Measurements from ENCODE around the gene KMO. TPM values are rescaled to one million over a fixed set of nuclear protein-coding genes. Genes with fewer than 3 reads are reported as not detected.
A peak's percentile ranks its signal among the peaks of the same experiment; 100 is the strongest.

Gene KMO
- total RNA-seq (1 to 10 TPM in 1 of 2 experiments, under 1 TPM in 1; 0.60 to 1.4 TPM), polyA plus RNA-seq (0.06 TPM)

- Histone ChIP-seq H3K9me3 (ENCODE audit: low read length) (no peaks in the 10 kb centered on the region), H3K4me3 (ENCODE audit: low read length) (peak within 1 kb of the TSS; percentile 71), H3K36me3 (ENCODE audit: insufficient read depth, low read length) (no peaks in the 10 kb centered on the region), H3K4me1 (ENCODE audit: insufficient read depth, low read length) (peaks cover 4% of the 10 kb centered on the region), H3K27me3 (ENCODE audit: insufficient read depth, low read length, poor library complexity, severe bottlenecking) (no peaks in the 10 kb centered on the region), H3K27ac (ENCODE audit: low read depth, low read length) (peak within 1 kb of the TSS; percentile 34)
- H3K36me3 Mint-ChIP-seq = peaks cover 0 to 2% (median 0%) of the 10 kb centered on the region in 3 donors
- no peak for DNase-seq
- peaks cover 0 to 1% of the 10 kb centered on the region in 2 donors for H3K27me3 Mint-ChIP-seq
- CTCF ChIA-PET = interaction anchor here (1.2 kb wide), 2 partner anchors 13 to 466 kb away, joined by 3 to 5 read pairs; partner anchors contain the start of genes FH and MAP1LC3C
- H3K4me3 Mint-ChIP-seq = peak within 1 kb of the TSS; percentile 89 to 96 (median 93)
- H3K27ac Mint-ChIP-seq = peak within 1 kb of the TSS in 7 of 8 donors; percentile 0 to 92 (median 82)
- no peaks in the 10 kb centered on the region for H3K9me3 Mint-ChIP-seq
- peaks cover 8 to 16% (median 14%) of the 10 kb centered on the region in 3 donors for H3K4me1 Mint-ChIP-seq
- POLR2A ChIA-PET = no interaction called here
These were observed at the start of gene KMO for GRCh38 chr1:241532162-241532531. KMO (plus strand) TSS chr1:241532378; CDS start chr1:241532445, 67 bp downstream.

GRCh38 chr1:241482761-241483250 is 49.4 kb upstream of the KMO start:
- H3K4me3 ChIP-seq (ENCODE audit: low read length) = no peak overlapping the region
- peaks cover 0 to 17% of the 10 kb centered on the region in 2 donors for H3K27me3 Mint-ChIP-seq
- H3K27me3 ChIP-seq (ENCODE audit: insufficient read depth, low read length, poor library complexity, severe bottlenecking) = no peaks in the 10 kb centered on the region
- CTCF ChIA-PET = no interaction called here
- no peaks in the 10 kb centered on the region for H3K4me1 Mint-ChIP-seq
- H3K36me3 ChIP-seq (ENCODE audit: insufficient read depth, low read length) = no peaks in the 10 kb centered on the region
- no peak overlapping the region for H3K27ac ChIP-seq (ENCODE audit: low read depth, low read length)
- H3K9me3 ChIP-seq (ENCODE audit: low read length) = no peaks in the 10 kb centered on the region
- DNase-seq = no peak
- H3K9me3 Mint-ChIP-seq = peaks cover 0 to 2% (median 0%) of the 10 kb centered on the region in 5 donors
- no peaks in the 10 kb centered on the region for H3K36me3 Mint-ChIP-seq
- no peaks in the 10 kb centered on the region for H3K4me1 ChIP-seq (ENCODE audit: insufficient read depth, low read length)
- H3K27ac Mint-ChIP-seq = no peak overlapping the region
- no peak overlapping the region for H3K4me3 Mint-ChIP-seq
- POLR2A ChIA-PET = no interaction called here

DNA sequence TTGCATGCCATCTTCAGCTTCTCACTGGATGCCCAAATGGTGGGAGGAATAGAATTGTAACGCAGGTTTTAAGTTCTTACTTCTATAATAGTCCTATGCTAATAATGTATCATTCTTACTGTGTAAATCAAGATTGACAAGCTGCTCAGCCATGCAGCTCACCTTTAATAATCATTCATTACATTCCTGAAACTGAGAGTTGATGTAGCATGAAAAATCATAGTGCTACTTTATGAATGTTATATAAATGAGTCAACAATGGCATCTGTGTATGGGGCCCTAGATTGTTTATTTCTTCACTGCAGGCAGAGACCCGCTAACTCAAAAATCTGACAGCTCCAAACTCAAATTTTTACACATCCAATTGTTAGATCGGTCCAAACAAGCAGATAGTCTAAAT is 47.0 kb upstream of the KMO start:
- Histone ChIP-seq H3K9me3 (ENCODE audit: low read length) (no peaks in the 10 kb centered on the region), H3K27me3 (ENCODE audit: insufficient read depth, low read length, poor library complexity, severe bottlenecking) (no peaks in the 10 kb centered on the region), H3K27ac (ENCODE audit: low read depth, low read length) (no peak overlapping the region), H3K36me3 (ENCODE audit: insufficient read depth, low read length) (no peaks in the 10 kb centered on the region), H3K4me1 (ENCODE audit: insufficient read depth, low read length) (no peaks in the 10 kb centered on the region), H3K4me3 (ENCODE audit: low read length) (no peak overlapping the region)
- DNase-seq = no peak
- Mint-ChIP-seq H3K27ac (no peak overlapping the region), H3K27me3 (peaks cover 0 to 17% of the 10 kb centered on the region in 2 donors), H3K4me3 (no peak overlapping the region), H3K36me3 (no peaks in the 10 kb centered on the region), H3K9me3 (peaks cover 0 to 2% (median 0%) of the 10 kb centered on the region in 5 donors), H3K4me1 (no peaks in the 10 kb centered on the region)
- ChIA-PET POLR2A (no interaction called here), CTCF (no interaction called here)

GRCh38 chr1:241485554-241485992 is 46.6 kb upstream of the KMO start:
- ChIA-PET CTCF (no interaction called here), POLR2A (no interaction called here)
- Histone ChIP-seq H3K36me3 (ENCODE audit: insufficient read depth, low read length) (no peaks in the 10 kb centered on the region), H3K27ac (ENCODE audit: low read depth, low read length) (no peak overlapping the region), H3K4me3 (ENCODE audit: low read length) (no peak overlapping the region), H3K4me1 (ENCODE audit: insufficient read depth, low read length) (no peaks in the 10 kb centered on the region), H3K27me3 (ENCODE audit: insufficient read depth, low read length, poor library complexity, severe bottlenecking) (no peaks in the 10 kb centered on the region), H3K9me3 (ENCODE audit: low read length) (no peaks in the 10 kb centered on the region)
- no peak for DNase-seq
- peaks cover 0 to 15% of the 10 kb centered on the region in 2 donors for H3K27me3 Mint-ChIP-seq
- no peak overlapping the region for H3K27ac Mint-ChIP-seq
- H3K4me3 Mint-ChIP-seq = no peak overlapping the region
- no peaks in the 10 kb centered on the region for H3K9me3 Mint-ChIP-seq
- H3K4me1 Mint-ChIP-seq = no peaks in the 10 kb centered on the region
- no peaks in the 10 kb centered on the region for H3K36me3 Mint-ChIP-seq

DNA sequence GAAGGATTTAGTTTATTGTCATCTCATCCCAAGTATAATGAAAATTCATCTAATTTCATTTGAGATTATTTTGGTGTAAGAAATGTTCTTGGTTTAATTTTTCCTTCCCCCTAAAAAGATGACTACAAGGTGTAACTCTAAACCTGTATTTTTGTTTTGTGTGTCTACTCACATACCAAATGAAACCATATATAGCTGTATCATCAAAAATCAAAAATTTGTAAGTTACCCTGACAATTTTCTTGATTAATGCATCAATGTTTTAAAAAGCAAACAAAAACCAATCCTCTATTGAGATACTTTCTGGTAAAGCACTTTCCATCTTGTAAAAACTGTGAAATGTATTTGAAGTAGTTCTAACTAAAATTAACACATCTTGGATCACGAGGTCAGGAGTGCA is 43.4 kb upstream of the KMO start:
- no peaks in the 10 kb centered on the region for H3K4me1 Mint-ChIP-seq
- no peak overlapping the region for H3K4me3 ChIP-seq (ENCODE audit: low read length)
- no peaks in the 10 kb centered on the region for H3K4me1 ChIP-seq (ENCODE audit: insufficient read depth, low read length)
- no peaks in the 10 kb centered on the region for H3K36me3 ChIP-seq (ENCODE audit: insufficient read depth, low read length)
- H3K36me3 Mint-ChIP-seq = peaks cover 0 to 1% (median 0%) of the 10 kb centered on the region in 3 donors
- no peak for DNase-seq
- no peaks in the 10 kb centered on the region for H3K9me3 Mint-ChIP-seq
- H3K27ac ChIP-seq (ENCODE audit: low read depth, low read length) = no peak overlapping the region
- ChIA-PET POLR2A (no interaction called here), CTCF (interaction anchor here (0.9 kb wide), 1 partner anchor 10 kb away, joined by 3 read pairs; no protein-coding TSS in a partner anchor)
- peaks cover 0 to 5% of the 10 kb centered on the region in 2 donors for H3K27me3 Mint-ChIP-seq
- H3K4me3 Mint-ChIP-seq = no peak overlapping the region
- H3K27me3 ChIP-seq (ENCODE audit: insufficient read depth, low read length, poor library complexity, severe bottlenecking) = no peaks in the 10 kb centered on the region
- H3K9me3 ChIP-seq (ENCODE audit: low read length) = no peaks in the 10 kb centered on the region
- H3K27ac Mint-ChIP-seq = no peak overlapping the region

DNA sequence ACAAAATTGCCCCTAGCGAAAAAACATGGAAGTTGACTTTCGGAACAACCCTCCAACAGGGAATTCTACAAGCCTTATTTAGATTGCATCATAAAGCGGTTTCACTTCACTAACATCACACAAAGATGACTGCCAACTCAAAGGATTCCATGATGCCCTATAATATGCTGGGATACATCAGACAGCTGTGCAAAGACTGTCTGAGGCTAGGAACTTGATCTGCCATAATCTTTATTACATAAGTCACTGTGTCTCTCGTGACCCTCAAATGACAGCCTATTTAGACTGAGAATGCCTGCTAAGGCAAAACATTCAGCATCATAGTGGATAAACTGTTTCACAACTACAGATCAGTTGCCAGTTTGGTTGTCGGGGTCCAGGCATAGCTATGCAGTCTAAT is 36.4 kb upstream of the KMO start:
- Mint-ChIP-seq H3K9me3 (no peaks in the 10 kb centered on the region), H3K27me3 (no peaks in the 10 kb centered on the region), H3K4me3 (no peak overlapping the region), H3K4me1 (no peaks in the 10 kb centered on the region), H3K27ac (no peak overlapping the region), H3K36me3 (peaks cover 21 to 58% (median 25%) of the 10 kb centered on the region in 3 donors)
- H3K9me3 ChIP-seq (ENCODE audit: low read length) = no peaks in the 10 kb centered on the region
- ChIA-PET CTCF (no interaction called here), POLR2A (no interaction called here)
- peaks cover 12% of the 10 kb centered on the region for H3K36me3 ChIP-seq (ENCODE audit: insufficient read depth, low read length)
- no peak for DNase-seq
- H3K4me3 ChIP-seq (ENCODE audit: low read length) = no peak overlapping the region
- H3K27me3 ChIP-seq (ENCODE audit: insufficient read depth, low read length, poor library complexity, severe bottlenecking) = no peaks in the 10 kb centered on the region
- H3K4me1 ChIP-seq (ENCODE audit: insufficient read depth, low read length) = no peaks in the 10 kb centered on the region
- no peak overlapping the region for H3K27ac ChIP-seq (ENCODE audit: low read depth, low read length)

DNA sequence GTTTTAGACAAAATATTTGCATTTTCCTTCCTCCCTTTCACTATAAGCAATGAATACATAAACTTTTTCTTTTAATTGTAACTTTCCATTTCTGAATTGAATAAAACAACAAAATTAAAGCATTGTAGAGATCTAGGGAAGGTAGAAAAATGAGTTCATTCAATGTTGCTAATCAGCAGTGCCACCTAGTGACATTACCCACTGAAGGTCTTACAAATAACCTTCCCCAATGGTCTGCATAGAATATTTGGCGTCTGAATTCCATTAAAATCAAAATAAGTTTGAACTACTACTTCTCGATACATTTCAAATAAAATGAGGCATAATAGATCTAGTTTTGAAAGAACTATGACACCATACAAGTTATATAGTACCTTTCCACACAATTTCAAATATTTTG is 32.3 kb upstream of the KMO start:
- Mint-ChIP-seq H3K4me1 (peaks cover 0 to 2% (median 0%) of the 10 kb centered on the region in 3 donors), H3K9me3 (no peaks in the 10 kb centered on the region), H3K4me3 (no peak overlapping the region), H3K27ac (no peak overlapping the region), H3K27me3 (no peaks in the 10 kb centered on the region), H3K36me3 (peaks cover 32 to 81% (median 41%) of the 10 kb centered on the region in 3 donors)
- H3K4me1 ChIP-seq (ENCODE audit: insufficient read depth, low read length) = no peaks in the 10 kb centered on the region
- no peaks in the 10 kb centered on the region for H3K27me3 ChIP-seq (ENCODE audit: insufficient read depth, low read length, poor library complexity, severe bottlenecking)
- H3K27ac ChIP-seq (ENCODE audit: low read depth, low read length) = no peak overlapping the region
- no peak overlapping the region for H3K4me3 ChIP-seq (ENCODE audit: low read length)
- POLR2A ChIA-PET = no interaction called here
- no peak for DNase-seq
- CTCF ChIA-PET = no interaction called here
- peaks cover 31% of the 10 kb centered on the region for H3K36me3 ChIP-seq (ENCODE audit: insufficient read depth, low read length)
- no peaks in the 10 kb centered on the region for H3K9me3 ChIP-seq (ENCODE audit: low read length)

GRCh38 chr1:241503444-241503843 is 28.7 kb upstream of the KMO start:
- CTCF ChIA-PET = no interaction called here
- H3K36me3 Mint-ChIP-seq = peaks cover 20 to 84% (median 42%) of the 10 kb centered on the region in 3 donors

More at GRCh38 chr1:241503444-241503843, 28.7 kb upstream of the KMO start:
- Histone ChIP-seq H3K9me3 (ENCODE audit: low read length) (no peaks in the 10 kb centered on the region), H3K4me1 (ENCODE audit: insufficient read depth, low read length) (no peaks in the 10 kb centered on the region), H3K4me3 (ENCODE audit: low read length) (no peak overlapping the region), H3K36me3 (ENCODE audit: insufficient read depth, low read length) (peaks cover 35% of the 10 kb centered on the region), H3K27ac (ENCODE audit: low read depth, low read length) (no peak overlapping the region), H3K27me3 (ENCODE audit: insufficient read depth, low read length, poor library complexity, severe bottlenecking) (no peaks in the 10 kb centered on the region)
- H3K9me3 Mint-ChIP-seq = no peaks in the 10 kb centered on the region
- POLR2A ChIA-PET = no interaction called here
- H3K27ac Mint-ChIP-seq = no peak overlapping the region
- H3K27me3 Mint-ChIP-seq = no peaks in the 10 kb centered on the region
- peaks cover 0 to 2% (median 0%) of the 10 kb centered on the region in 3 donors for H3K4me1 Mint-ChIP-seq
- no peak overlapping the region for H3K4me3 Mint-ChIP-seq
- DNase-seq = no peak
